IPS-20b (cell line): ENCODE results near the gene COG7.
"Not testable (repeated sequence)": the region's sequence is repeated elsewhere in the genome, so short reads cannot be mapped to it uniquely, and the experiment has no call there.

Experiments used
- H3K27ac ChIP-seq: one replicate; pipeline ENCODE4 v1.5.1; 2013; ENCODE audit warnings: low read length
- H3K27me3 ChIP-seq: 2 replicates; pipeline ENCODE4 v1.6.1; 2013; ENCODE audit warnings: mild to moderate bottlenecking, low read length, inconsistent platforms; ENCODE audit not compliant: insufficient read depth
- H3K36me3 ChIP-seq: 2 replicates; pipeline ENCODE4 v1.6.1; 2013; ENCODE audit warnings: low read depth, mild to moderate bottlenecking, inconsistent platforms, low read length, moderate library complexity; ENCODE audit not compliant: insufficient read depth
- H3K4me1 ChIP-seq: 2 replicates; pipeline ENCODE4 v1.6.1; 2013; ENCODE audit warnings: mild to moderate bottlenecking, control low read depth, inconsistent platforms, low read length, moderate library complexity; ENCODE audit not compliant: insufficient read depth
- H3K4me3 ChIP-seq: 2 replicates; pipeline ENCODE4 v1.5.1; 2013; ENCODE audit warnings: mild to moderate bottlenecking, low read length, inconsistent platforms
- H3K9ac ChIP-seq: 2 replicates; pipeline ENCODE4 v1.6.1; 2013; ENCODE audit warnings: low read depth, mild to moderate bottlenecking, inconsistent platforms, low read length, moderate library complexity
- H3K9me3 ChIP-seq: 2 replicates; pipeline ENCODE4 v1.6.1; 2013; ENCODE audit warnings: mild to moderate bottlenecking, low read depth, low read length, inconsistent platforms; ENCODE audit not compliant: insufficient read depth

The COG7 gene

GRCh38 chr16:23491490-23492391 is 38.8 kb upstream of the COG7 start:
- no peak overlapping the region for H3K27ac ChIP-seq
- H3K4me3 ChIP-seq, result no peak overlapping the region
- peaks cover 97% of the 10 kb centered on the region for H3K36me3 ChIP-seq

GRCh38 chr16:23486480-23486879 is 33.5 kb upstream of the COG7 start:
- H3K9me3 ChIP-seq, result no peaks in the 10 kb centered on the region
- no peak overlapping the region for H3K4me3 ChIP-seq
- no peak overlapping the region for H3K27ac ChIP-seq
- H3K27me3 ChIP-seq, result no peaks in the 10 kb centered on the region
- no peak overlapping the region for H3K9ac ChIP-seq
- H3K36me3 ChIP-seq, result peaks cover 95% of the 10 kb centered on the region
- no peaks in the 10 kb centered on the region for H3K4me1 ChIP-seq

More at GRCh38 chr16:23491490-23492391, 38.8 kb upstream of the COG7 start:
- Histone ChIP-seq H3K4me1 (peaks cover 9% of the 10 kb centered on the region; the same call in 1 of the 2 replicates), H3K9me3 (no peaks in the 10 kb centered on the region), H3K27me3 (no peaks in the 10 kb centered on the region), H3K9ac (no peak overlapping the region; the same call in 1 of the 2 replicates)

- Histone ChIP-seq H3K9me3 (no peaks in the 10 kb centered on the region), H3K9ac (no peak overlapping the region), H3K27me3 (no peaks in the 10 kb centered on the region), H3K4me3 (no peak overlapping the region), H3K27ac (no peak overlapping the region), H3K36me3 (peaks cover 95% of the 10 kb centered on the region), H3K4me1 (no peaks in the 10 kb centered on the region)
Observed at GRCh38 chr16:23485841-23486240, 32.9 kb upstream of the COG7 start.

- Histone ChIP-seq H3K4me3 (no peak overlapping the region), H3K4me1 (no peaks in the 10 kb centered on the region), H3K9ac (no peak overlapping the region), H3K9me3 (no peaks in the 10 kb centered on the region), H3K27ac (no peak overlapping the region), H3K36me3 (peaks cover 95% of the 10 kb centered on the region), H3K27me3 (no peaks in the 10 kb centered on the region)
Observed at GRCh38 chr16:23485257-23485614, 32.2 kb upstream of the COG7 start.

- Histone ChIP-seq H3K4me3 (no peak overlapping the region), H3K27me3 (no peaks in the 10 kb centered on the region), H3K9me3 (no peaks in the 10 kb centered on the region), H3K4me1 (no peaks in the 10 kb centered on the region), H3K27ac (no peak overlapping the region), H3K36me3 (peaks cover 95% of the 10 kb centered on the region), H3K9ac (no peak overlapping the region)
Observed at GRCh38 chr16:23484510-23485256, 31.7 kb upstream of the COG7 start.

GRCh38 chr16:23483492-23483891 is 30.5 kb upstream of the COG7 start:
- not testable (repeated sequence) for H3K4me3 ChIP-seq, H3K4me1 ChIP-seq, H3K9me3 ChIP-seq, H3K27me3 ChIP-seq, H3K9ac ChIP-seq, H3K27ac ChIP-seq
- H3K36me3 ChIP-seq, result peaks cover 95% of the 10 kb centered on the region

GRCh38 chr16:23482778-23483177 is 29.8 kb upstream of the COG7 start:
- no peaks in the 10 kb centered on the region for H3K9me3 ChIP-seq
- H3K9ac ChIP-seq, result no peak overlapping the region
- no peaks in the 10 kb centered on the region for H3K27me3 ChIP-seq
- no peak overlapping the region for H3K27ac ChIP-seq
- H3K4me3 ChIP-seq, result no peak overlapping the region
- H3K36me3 ChIP-seq, result peaks cover 94% of the 10 kb centered on the region
- no peaks in the 10 kb centered on the region for H3K4me1 ChIP-seq

GRCh38 chr16:23480257-23480656 is 27.3 kb upstream of the COG7 start:
- Histone ChIP-seq H3K4me3 (no peak overlapping the region), H3K9me3 (no peaks in the 10 kb centered on the region), H3K36me3 (peaks cover 94% of the 10 kb centered on the region), H3K9ac (no peak overlapping the region), H3K4me1 (no peaks in the 10 kb centered on the region), H3K27me3 (no peaks in the 10 kb centered on the region), H3K27ac (no peak overlapping the region)

GRCh38 chr16:23479138-23479537 is 26.1 kb upstream of the COG7 start:
- H3K36me3 ChIP-seq, result peaks cover 94% of the 10 kb centered on the region
- H3K4me3 ChIP-seq, result no peak overlapping the region

GRCh38 chr16:23478566-23478965 is 25.6 kb upstream of the COG7 start:
- no peak overlapping the region for H3K27ac ChIP-seq
- H3K36me3 ChIP-seq, result peaks cover 98% of the 10 kb centered on the region
- H3K9ac ChIP-seq, result no peak overlapping the region
- H3K4me3 ChIP-seq, result no peak overlapping the region
- no peaks in the 10 kb centered on the region for H3K4me1 ChIP-seq
- no peaks in the 10 kb centered on the region for H3K9me3 ChIP-seq
- H3K27me3 ChIP-seq, result no peaks in the 10 kb centered on the region

More at GRCh38 chr16:23479138-23479537, 26.1 kb upstream of the COG7 start:
- Histone ChIP-seq H3K4me1 (no peaks in the 10 kb centered on the region), H3K27ac (no peak overlapping the region), H3K9me3 (no peaks in the 10 kb centered on the region), H3K9ac (no peak overlapping the region), H3K27me3 (no peaks in the 10 kb centered on the region)

- H3K9me3 ChIP-seq, result no peaks in the 10 kb centered on the region
- H3K4me1 ChIP-seq, result no peaks in the 10 kb centered on the region
- no peak overlapping the region for H3K27ac ChIP-seq
- no peak overlapping the region for H3K4me3 ChIP-seq
- no peak overlapping the region for H3K9ac ChIP-seq
- H3K36me3 ChIP-seq, result peaks cover 93% of the 10 kb centered on the region
- H3K27me3 ChIP-seq, result no peaks in the 10 kb centered on the region
Observed at GRCh38 chr16:23476289-23476688, 23.3 kb upstream of the COG7 start.

GRCh38 chr16:23469814-23470213 is 16.8 kb upstream of the COG7 start:
- H3K27me3 ChIP-seq, result no peaks in the 10 kb centered on the region
- H3K9ac ChIP-seq, result no peak overlapping the region
- no peak overlapping the region for H3K27ac ChIP-seq
- no peak overlapping the region for H3K4me3 ChIP-seq
- H3K36me3 ChIP-seq, result peaks cover 94% of the 10 kb centered on the region
- H3K9me3 ChIP-seq, result no peaks in the 10 kb centered on the region
- H3K4me1 ChIP-seq, result no peaks in the 10 kb centered on the region; the same call in 1 of the 2 replicates
